Activated CD8-positive, alpha-beta memory T cell treated with anti-CD3 and anti-CD28 coated beads, Interleukin-2, amount 50 U/mL, for 48 hours (primary cell): ENCODE data around the gene SLC45A2.
"Not testable (repeated sequence)": the region's sequence is repeated elsewhere in the genome, so short reads cannot be mapped to it uniquely, and the experiment has no call there.

Source experiments
- DNase-seq: peaks from one replicate; pipeline ENCODE4 v3.0.0-alpha.2; 2020

Gene SLC45A2

GRCh38 chr5:33914844-33915243, 69.6 kb downstream of the SLC45A2 start:
- not testable (repeated sequence) for DNase-seq

- not testable (repeated sequence) for DNase-seq
Observed at GRCh38 chr5:33906248-33906647, 78.2 kb downstream of the SLC45A2 start.

DNA sequence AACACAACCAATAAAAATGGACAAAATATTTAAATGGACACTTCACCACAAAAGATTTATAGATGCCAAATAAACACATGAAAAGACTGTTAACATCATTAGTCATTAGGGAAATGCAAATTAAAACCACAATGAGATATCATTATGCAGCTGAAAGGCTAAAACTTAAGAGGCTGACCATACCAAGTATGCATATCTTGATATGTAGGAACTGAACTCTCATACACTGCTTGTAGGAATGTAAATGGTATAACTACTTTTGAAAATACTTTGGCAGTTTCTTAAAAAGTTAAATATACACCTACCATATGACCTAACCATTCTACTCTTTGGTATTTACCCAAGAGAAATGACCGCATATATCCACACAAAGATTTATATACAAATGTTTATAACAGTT, 79.1 kb downstream of the SLC45A2 start:
- no peak for DNase-seq

- DNase-seq: no peak
Observed at GRCh38 chr5:33903118-33903517, 81.4 kb downstream of the SLC45A2 start.

GRCh38 chr5:33901156-33901555, 83.3 kb downstream of the SLC45A2 start:
- no peak for DNase-seq
